SK-N-DZ (cell line): Measurements from ENCODE around the gene TSACC. TPM values are rescaled to one million over a fixed set of nuclear protein-coding genes. Genes with fewer than 3 reads are reported as not detected.
A peak's percentile ranks its signal among the peaks of the same experiment; 100 is the strongest.
"Not testable (repeated sequence)": the region's sequence is repeated elsewhere in the genome, so short reads cannot be mapped to it uniquely, and the experiment has no call there.

Experiments
- DNase-seq: peaks from one replicate; pipeline ENCODE4 v3.0.0-alpha.2; 2015; ENCODE audit warnings: low spot score
- polyA plus RNA-seq, 2 experiments: library from polyadenylated mRNA; depleted of rRNA; stranded (reverse); fragments of >200 nt; gene quantifications; 2 replicates each; pipeline ENCODE4 v1.2.3, GENCODE V29; 2014

Gene TSACC
- polyA plus RNA-seq (2014; cell fraction: cytosol; rRNA removed) = 1.6 and 2.4 TPM in 2 replicates
- polyA plus RNA-seq (2014; cell fraction: nucleus; rRNA removed) = 0.91 TPM in 1 of 2 replicates, not detected in the other

GRCh38 chr1:156338180-156338976, at the start of gene TSACC, which contains the start of gene CCT3:
Gene TSACC, plus strand, starts transcription at chr1:156338526. Its CDS starts 1,232 bp downstream, at chr1:156339758.
Gene CCT3, minus strand, starts transcription at chr1:156338292. Its CDS starts 108 bp downstream, at chr1:156338184.
- peak; percentile 100 for DNase-seq

- no peak for DNase-seq
Measured at GRCh38 chr1:156289857-156290256, 48.5 kb upstream of the TSACC start.

GRCh38 chr1:156291226-156292061, 46.9 kb upstream of the TSACC start:
- no peak for DNase-seq

- DNase-seq = no peak
Measured at GRCh38 chr1:156293098-156293434, 45.3 kb upstream of the TSACC start.

GRCh38 chr1:156293895-156294294, 44.4 kb upstream of the TSACC start:
- DNase-seq = no peak

GRCh38 chr1:156295391-156295947, 42.9 kb upstream of the TSACC start, which contains the start of gene GLMP:
Gene GLMP, minus strand, starts transcription at chr1:156295679. Its CDS starts 34 bp downstream, at chr1:156295645.
- no peak for DNase-seq

GRCh38 chr1:156298852-156299357, 39.4 kb upstream of the TSACC start, which contains the start of gene VHLL:
Gene VHLL, minus strand, starts transcription at chr1:156299307. Its CDS starts 118 bp downstream, at chr1:156299189.
- no peak for DNase-seq

- no peak for DNase-seq
Measured at GRCh38 chr1:156303241-156303640, 35.1 kb upstream of the TSACC start.

GRCh38 chr1:156305215-156305614, 33.1 kb upstream of the TSACC start:
- no peak for DNase-seq

GRCh38 chr1:156308078-156308477, 30.2 kb upstream of the TSACC start:
- no peak for DNase-seq

- DNase-seq = no peak
Measured at GRCh38 chr1:156310962-156311361, 27.4 kb upstream of the TSACC start.

GRCh38 chr1:156316909-156317308, 21.4 kb upstream of the TSACC start:
- no peak for DNase-seq

GRCh38 chr1:156319664-156320063, 18.7 kb upstream of the TSACC start:
- DNase-seq = no peak

- DNase-seq = no peak
Measured at GRCh38 chr1:156320560-156320959, 17.8 kb upstream of the TSACC start.

GRCh38 chr1:156323179-156323578, 15.1 kb upstream of the TSACC start:
- DNase-seq = not testable (repeated sequence)

- DNase-seq = no peak
Measured at GRCh38 chr1:156336242-156336641, 2.1 kb upstream of the TSACC start.

GRCh38 chr1:156337052-156337887, 1.1 kb upstream of the TSACC start:
- no peak for DNase-seq

GRCh38 chr1:156337888-156338179, 492 bp upstream of the TSACC start:
- no peak for DNase-seq

- peak; percentile 47 for DNase-seq
Measured at GRCh38 chr1:156342166-156342955, 4.0 kb downstream of the TSACC start.

GRCh38 chr1:156344409-156344808, 6.1 kb downstream of the TSACC start:
- peak; percentile 97 for DNase-seq
